Measurements from ENCODE around the gene PRAMEF11. TPM values are rescaled to one million over a fixed set of nuclear protein-coding genes. Genes with fewer than 3 reads are reported as not detected.

The PRAMEF11 gene
- total and polyA plus RNA-seq, 4 donors, result not detected

DNA sequence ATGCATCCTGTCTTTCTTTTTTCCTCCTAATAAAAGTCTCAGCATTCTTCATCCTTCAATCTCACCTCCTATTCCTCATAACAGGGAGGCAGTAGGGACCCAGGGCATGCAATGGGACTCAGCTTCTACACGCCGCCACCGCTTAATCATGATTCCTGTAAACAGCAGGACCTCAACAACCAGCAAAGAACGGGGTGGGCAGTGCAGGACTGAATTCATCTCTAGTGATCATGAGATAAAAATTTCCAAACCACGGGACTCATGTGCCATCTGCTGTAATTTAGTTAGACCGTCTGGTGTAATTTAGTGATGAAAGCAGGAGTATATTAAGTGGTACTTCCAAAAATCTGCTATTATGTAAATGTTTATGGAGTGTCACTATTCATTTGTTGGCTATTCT lies 52.3 kb downstream of the PRAMEF11 start:
- DNase-seq (ENCODE audit: low spot score), result no peak

DNA sequence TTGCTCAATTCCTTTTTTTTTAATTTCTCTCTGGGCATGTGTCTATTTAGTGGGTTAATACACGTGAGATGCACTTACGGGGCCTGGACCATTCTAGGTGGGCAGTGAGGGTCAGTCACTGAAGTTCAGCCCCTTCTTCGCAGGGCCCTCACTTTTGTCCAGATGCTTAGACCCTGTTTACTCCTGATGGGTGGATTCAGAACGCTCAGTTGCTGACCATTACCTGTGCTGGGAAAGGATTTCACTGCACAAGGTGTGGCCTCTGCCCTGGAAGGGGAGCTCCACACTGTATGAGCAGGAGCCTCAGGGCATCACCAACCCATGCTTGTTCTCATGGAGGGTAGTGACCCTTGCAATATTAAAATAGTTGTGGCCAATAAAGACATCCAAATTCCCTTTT lies 53.1 kb downstream of the PRAMEF11 start:
- Histone ChIP-seq H3K9ac (ENCODE audit: low read depth in 1 of 2, low read length in 2 of 2) (no peak overlapping the region), H3K27ac (ENCODE audit: low read depth in 1 of 2, low read length in 2 of 2) (no peak overlapping the region), H3K36me3 (ENCODE audit: control insufficient read depth in 4 of 4, insufficient read depth in 3 of 4, low read depth in 1 of 4, low read length in 3 of 4) (no peaks in the 10 kb centered on the region), H3K4me1 (ENCODE audit: control insufficient read depth in 4 of 4, insufficient read depth in 4 of 4, low read length in 3 of 4) (no peaks in the 10 kb centered on the region), H3K4me3 (ENCODE audit: low read depth in 1 of 3, low read length in 3 of 3) (no peak overlapping the region), H3K9me3 (ENCODE audit: control insufficient read depth in 4 of 4, low read length in 3 of 4) (no peaks in the 10 kb centered on the region), H3K27me3 (ENCODE audit: control insufficient read depth in 4 of 4, insufficient read depth in 4 of 4, low read length in 3 of 4) (peaks cover 0 to 3% (median 0%) of the 10 kb centered on the region in 4 donors)
- TF ChIP-seq YY1 (IDR thresholded peaks at IDR 0.05), result no peak
- no peak for TF ChIP-seq FOXA2 (IDR thresholded peaks at IDR 0.05)
- TF ChIP-seq, protein P1, sequence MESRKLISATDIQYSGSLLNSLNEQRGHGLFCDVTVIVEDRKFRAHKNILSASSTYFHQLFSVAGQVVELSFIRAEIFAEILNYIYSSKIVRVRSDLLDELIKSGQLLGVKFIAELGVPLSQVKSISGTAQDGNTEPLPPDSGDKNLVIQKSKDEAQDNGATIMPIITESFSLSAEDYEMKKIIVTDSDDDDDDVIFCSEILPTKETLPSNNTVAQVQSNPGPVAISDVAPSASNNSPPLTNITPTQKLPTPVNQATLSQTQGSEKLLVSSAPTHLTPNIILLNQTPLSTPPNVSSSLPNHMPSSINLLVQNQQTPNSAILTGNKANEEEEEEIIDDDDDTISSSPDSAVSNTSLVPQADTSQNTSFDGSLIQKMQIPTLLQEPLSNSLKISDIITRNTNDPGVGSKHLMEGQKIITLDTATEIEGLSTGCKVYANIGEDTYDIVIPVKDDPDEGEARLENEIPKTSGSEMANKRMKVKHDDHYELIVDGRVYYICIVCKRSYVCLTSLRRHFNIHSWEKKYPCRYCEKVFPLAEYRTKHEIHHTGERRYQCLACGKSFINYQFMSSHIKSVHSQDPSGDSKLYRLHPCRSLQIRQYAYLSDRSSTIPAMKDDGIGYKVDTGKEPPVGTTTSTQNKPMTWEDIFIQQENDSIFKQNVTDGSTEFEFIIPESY (IDR thresholded peaks at IDR 0.05), result no peak
- no peak for TF ChIP-seq NR2F2 (IDR thresholded peaks at IDR 0.05)
- TF ChIP-seq, protein P2, sequence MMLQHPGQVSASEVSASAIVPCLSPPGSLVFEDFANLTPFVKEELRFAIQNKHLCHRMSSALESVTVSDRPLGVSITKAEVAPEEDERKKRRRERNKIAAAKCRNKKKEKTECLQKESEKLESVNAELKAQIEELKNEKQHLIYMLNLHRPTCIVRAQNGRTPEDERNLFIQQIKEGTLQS (IDR thresholded peaks at IDR 0.05), result no peak
- no peak for TF ChIP-seq JUND (IDR thresholded peaks at IDR 0.05)
- TF ChIP-seq, protein P3, sequence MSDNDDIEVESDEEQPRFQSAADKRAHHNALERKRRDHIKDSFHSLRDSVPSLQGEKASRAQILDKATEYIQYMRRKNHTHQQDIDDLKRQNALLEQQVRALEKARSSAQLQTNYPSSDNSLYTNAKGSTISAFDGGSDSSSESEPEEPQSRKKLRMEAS (IDR thresholded peaks at IDR 0.05), result no peak
- TF ChIP-seq FOXA1 (IDR thresholded peaks at IDR 0.05), result no peak
- 84% methylated on average over 4 of the region's 4 CpGs for WGBS
- DNase-seq (ENCODE audit: low spot score), result no peak

More for the DNA sequence above, 52.3 kb downstream of the PRAMEF11 start:
- Histone ChIP-seq H3K36me3 (ENCODE audit: control insufficient read depth in 4 of 4, insufficient read depth in 3 of 4, low read depth in 1 of 4, low read length in 3 of 4) (no peaks in the 10 kb centered on the region), H3K4me1 (ENCODE audit: control insufficient read depth in 4 of 4, insufficient read depth in 4 of 4, low read length in 3 of 4) (no peaks in the 10 kb centered on the region), H3K27me3 (ENCODE audit: control insufficient read depth in 4 of 4, insufficient read depth in 4 of 4, low read length in 3 of 4) (peaks cover 0 to 3% (median 0%) of the 10 kb centered on the region in 4 donors), H3K9ac (ENCODE audit: low read depth in 1 of 2, low read length in 2 of 2) (no peak overlapping the region), H3K27ac (ENCODE audit: low read depth in 1 of 2, low read length in 2 of 2) (no peak overlapping the region), H3K9me3 (ENCODE audit: control insufficient read depth in 4 of 4, low read length in 3 of 4) (no peaks in the 10 kb centered on the region), H3K4me3 (ENCODE audit: low read depth in 1 of 3, low read length in 3 of 3) (no peak overlapping the region)
- WGBS, result 86% methylated on average over 6 of the region's 6 CpGs
- TF ChIP-seq, protein P4, sequence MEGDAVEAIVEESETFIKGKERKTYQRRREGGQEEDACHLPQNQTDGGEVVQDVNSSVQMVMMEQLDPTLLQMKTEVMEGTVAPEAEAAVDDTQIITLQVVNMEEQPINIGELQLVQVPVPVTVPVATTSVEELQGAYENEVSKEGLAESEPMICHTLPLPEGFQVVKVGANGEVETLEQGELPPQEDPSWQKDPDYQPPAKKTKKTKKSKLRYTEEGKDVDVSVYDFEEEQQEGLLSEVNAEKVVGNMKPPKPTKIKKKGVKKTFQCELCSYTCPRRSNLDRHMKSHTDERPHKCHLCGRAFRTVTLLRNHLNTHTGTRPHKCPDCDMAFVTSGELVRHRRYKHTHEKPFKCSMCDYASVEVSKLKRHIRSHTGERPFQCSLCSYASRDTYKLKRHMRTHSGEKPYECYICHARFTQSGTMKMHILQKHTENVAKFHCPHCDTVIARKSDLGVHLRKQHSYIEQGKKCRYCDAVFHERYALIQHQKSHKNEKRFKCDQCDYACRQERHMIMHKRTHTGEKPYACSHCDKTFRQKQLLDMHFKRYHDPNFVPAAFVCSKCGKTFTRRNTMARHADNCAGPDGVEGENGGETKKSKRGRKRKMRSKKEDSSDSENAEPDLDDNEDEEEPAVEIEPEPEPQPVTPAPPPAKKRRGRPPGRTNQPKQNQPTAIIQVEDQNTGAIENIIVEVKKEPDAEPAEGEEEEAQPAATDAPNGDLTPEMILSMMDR (IDR thresholded peaks at IDR 0.05; ENCODE audit: low read depth, low read length, missing input control), result no peak
- TF ChIP-seq FOXA2 (IDR thresholded peaks at IDR 0.05), result no peak
- no peak for TF ChIP-seq FOXA1 (IDR thresholded peaks at IDR 0.05)
- TF ChIP-seq HNF4G (IDR thresholded peaks at IDR 0.05), result no peak
- TF ChIP-seq, protein P3 (IDR thresholded peaks at IDR 0.05), result no peak
- no peak for TF ChIP-seq RXRA (IDR thresholded peaks at IDR 0.05)
- TF ChIP-seq RAD21 (IDR thresholded peaks at IDR 0.05), result no peak
- TF ChIP-seq, protein P1 (IDR thresholded peaks at IDR 0.05), result no peak
- TF ChIP-seq GABPA (IDR thresholded peaks at IDR 0.05 in 1 of 2, conservative IDR thresholded peaks at IDR 0.05 in 1 of 2), result no peak
- no peak for TF ChIP-seq EGR1 (IDR thresholded peaks at IDR 0.05; ENCODE audit: low read depth in 2 of 2)

Measured in liver (tissue), 9 donors.